Vagina (tissue), 2 donors: ENCODE results near the gene C6orf52. TPM values are rescaled to one million over a fixed set of nuclear protein-coding genes. Genes with fewer than 3 reads are reported as not detected.

Experiments
- DNase-seq, 2 donors: peaks; one replicate each; pipeline ENCODE4 v3.0.0-alpha.2; 2017; ENCODE audit errors: extremely low spot score in 2 of 2
- H3K27ac ChIP-seq: fragments of 200-600 bp; sonication (generic); one replicate; pipeline ENCODE4 v1.5.1; 2019
- H3K27me3 ChIP-seq: fragments of 200-600 bp; sonication (generic); one replicate; pipeline ENCODE4 v1.5.1; 2019
- H3K36me3 ChIP-seq, 2 donors: fragments of 200-600 bp; sonication (generic); one replicate each; pipeline ENCODE4 v1.5.1; 2017 to 2019
- H3K4me1 ChIP-seq: fragments of 200-600 bp; sonication (generic); one replicate; pipeline ENCODE4 v1.5.1; 2019
- H3K4me3 ChIP-seq, 2 donors: fragments of 200-600 bp; sonication (generic); 1 replicate in 1 of 2; 2 replicates in 1 of 2; pipeline ENCODE4 v1.5.1; 2016 to 2019
- H3K9me3 ChIP-seq: fragments of 200-600 bp; sonication (generic); one replicate; pipeline ENCODE4 v1.5.1; 2019
- POLR2A ChIP-seq, 2 donors: fragments of 450-650 bp; IDR thresholded peaks; one replicate each; pipeline ENCODE4 v1.6.1; 2017; ENCODE audit warnings: antibody characterized with exemption in 2 of 2, mild to moderate bottlenecking in 2 of 2, moderate library complexity in 2 of 2
- POLR2AphosphoS5 ChIP-seq, 2 donors: sonication (generic); formaldehyde crosslinking; IDR thresholded peaks; one replicate each; pipeline ENCODE4 v1.9.0; 2017; ENCODE audit warnings: antibody characterized with exemption in 2 of 2, mild to moderate bottlenecking in 2 of 2, low read depth in 1 of 2; ENCODE audit not compliant: insufficient read depth in 1 of 2
- intact Hi-C: fragments of 100-400 bp; cut with DNase I; formaldehyde crosslinking; loops from one replicate; pipeline ENCODE4 v1.15.1; 2023
- total RNA-seq: library from RNA; depleted of rRNA; stranded (reverse); fragments of >200 nt; gene quantifications from one replicate; pipeline ENCODE4 v1.2.3, GENCODE V29; 2016
- TF ChIP-seq, protein P1 (sequence below), 3 experiments: fragments of 450-650 bp in 2 of 3; fragments of 200-600 bp in 1 of 3; sonication (generic) in 1 of 3; IDR thresholded peaks; one replicate each; pipeline ENCODE4 v1.5.1; 2017 to 2019; ENCODE audit warnings: antibody characterized with exemption in 3 of 3, mild to moderate bottlenecking in 2 of 3, moderate library complexity in 2 of 3

The C6orf52 gene
- total RNA-seq, 1 donor from 2014 or later = not detected

GRCh38 chr6:10725044-10725443, 30.6 kb upstream of the C6orf52 start:
- peaks cover 50% of the 10 kb centered on the region for H3K4me1 ChIP-seq
- no peak overlapping the region for H3K4me3 ChIP-seq
- intact Hi-C loops = no loop called here
- no peaks in the 10 kb centered on the region for H3K27me3 ChIP-seq
- H3K36me3 ChIP-seq = peaks cover 0 to 35% of the 10 kb centered on the region in 2 donors
- no peak for DNase-seq
- no peak overlapping the region for H3K27ac ChIP-seq
- TF ChIP-seq, protein P1, sequence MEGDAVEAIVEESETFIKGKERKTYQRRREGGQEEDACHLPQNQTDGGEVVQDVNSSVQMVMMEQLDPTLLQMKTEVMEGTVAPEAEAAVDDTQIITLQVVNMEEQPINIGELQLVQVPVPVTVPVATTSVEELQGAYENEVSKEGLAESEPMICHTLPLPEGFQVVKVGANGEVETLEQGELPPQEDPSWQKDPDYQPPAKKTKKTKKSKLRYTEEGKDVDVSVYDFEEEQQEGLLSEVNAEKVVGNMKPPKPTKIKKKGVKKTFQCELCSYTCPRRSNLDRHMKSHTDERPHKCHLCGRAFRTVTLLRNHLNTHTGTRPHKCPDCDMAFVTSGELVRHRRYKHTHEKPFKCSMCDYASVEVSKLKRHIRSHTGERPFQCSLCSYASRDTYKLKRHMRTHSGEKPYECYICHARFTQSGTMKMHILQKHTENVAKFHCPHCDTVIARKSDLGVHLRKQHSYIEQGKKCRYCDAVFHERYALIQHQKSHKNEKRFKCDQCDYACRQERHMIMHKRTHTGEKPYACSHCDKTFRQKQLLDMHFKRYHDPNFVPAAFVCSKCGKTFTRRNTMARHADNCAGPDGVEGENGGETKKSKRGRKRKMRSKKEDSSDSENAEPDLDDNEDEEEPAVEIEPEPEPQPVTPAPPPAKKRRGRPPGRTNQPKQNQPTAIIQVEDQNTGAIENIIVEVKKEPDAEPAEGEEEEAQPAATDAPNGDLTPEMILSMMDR (IDR thresholded peaks at IDR 0.05) = no peak
- TF ChIP-seq POLR2AphosphoS5 (IDR thresholded peaks at IDR 0.05; ENCODE audit: insufficient read depth in 1 of 2, low read depth in 1 of 2) (no peak), POLR2A (IDR thresholded peaks at IDR 0.05) (no peak)
- H3K9me3 ChIP-seq = no peaks in the 10 kb centered on the region

DNA sequence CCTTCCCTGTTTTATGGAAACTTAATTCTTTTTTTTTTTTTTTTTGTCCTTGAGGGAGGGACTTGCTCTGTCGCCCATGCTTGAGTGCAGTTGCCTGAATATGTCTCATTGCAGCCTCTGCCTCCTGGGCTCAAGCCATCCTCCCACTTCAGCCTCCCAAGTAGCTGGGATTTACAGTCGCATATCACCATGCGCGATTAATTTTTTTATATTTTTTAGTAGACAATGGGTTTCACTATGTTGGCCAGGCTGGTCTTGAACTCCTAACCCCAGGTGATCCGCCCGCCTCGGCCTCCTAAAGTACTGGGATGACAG, 29.1 kb upstream of the C6orf52 start:
- no peak for DNase-seq
- Histone ChIP-seq H3K4me3 (peak overlapping the region; percentile 74 to 82), H3K36me3 (peaks cover 0 to 20% of the 10 kb centered on the region in 2 donors), H3K4me1 (peaks cover 50% of the 10 kb centered on the region), H3K27ac (peak overlapping the region; percentile 85), H3K9me3 (no peaks in the 10 kb centered on the region), H3K27me3 (no peaks in the 10 kb centered on the region)
- TF ChIP-seq POLR2AphosphoS5 (IDR thresholded peaks at IDR 0.05; ENCODE audit: insufficient read depth in 1 of 2, low read depth in 1 of 2) (no peak), POLR2A (IDR thresholded peaks at IDR 0.05) (no peak)
- TF ChIP-seq, protein P1 (IDR thresholded peaks at IDR 0.05) = no peak
- intact Hi-C loops = loop anchor here (2.0 kb wide), 1 partner anchor 23 kb away; the partner anchor contains the start of gene TMEM14B

- Histone ChIP-seq H3K36me3 (peaks cover 0 to 15% of the 10 kb centered on the region in 2 donors), H3K27me3 (no peaks in the 10 kb centered on the region), H3K4me3 (peak within 1 kb of the TSS; percentile 74 to 82), H3K27ac (peak within 1 kb of the TSS; percentile 85), H3K4me1 (peaks cover 50% of the 10 kb centered on the region), H3K9me3 (no peaks in the 10 kb centered on the region)
- intact Hi-C loops = loop anchor here (2.0 kb wide), 1 partner anchor 24 kb away; the partner anchor contains the start of gene TMEM14B
- peak in 1 of 2 donors; percentile 98 for DNase-seq
- peak in 1 of 2 donors; percentile 69 for TF ChIP-seq POLR2A (IDR thresholded peaks at IDR 0.05)
- TF ChIP-seq, protein P1 (IDR thresholded peaks at IDR 0.05) = no peak
- TF ChIP-seq POLR2AphosphoS5 (IDR thresholded peaks at IDR 0.05; ENCODE audit: insufficient read depth in 1 of 2, low read depth in 1 of 2) = peak; percentile 92 to 94
These were observed 28.6 kb upstream of the C6orf52 start, which contains the start of gene TMEM14C for GRCh38 chr6:10722820-10723566. TMEM14C (plus strand) TSS chr6:10723070; CDS start chr6:10724614, 1,544 bp downstream.

GRCh38 chr6:10722570-10722819, 28.1 kb upstream of the C6orf52 start:
- no peaks in the 10 kb centered on the region for H3K9me3 ChIP-seq
- H3K4me1 ChIP-seq = peaks cover 50% of the 10 kb centered on the region
- H3K27me3 ChIP-seq = no peaks in the 10 kb centered on the region
- TF ChIP-seq POLR2AphosphoS5 (IDR thresholded peaks at IDR 0.05; ENCODE audit: insufficient read depth in 1 of 2, low read depth in 1 of 2) (no peak), POLR2A (IDR thresholded peaks at IDR 0.05) (no peak)
- TF ChIP-seq, protein P1 (IDR thresholded peaks at IDR 0.05) = no peak
- H3K36me3 ChIP-seq = peaks cover 0 to 15% of the 10 kb centered on the region in 2 donors
- H3K27ac ChIP-seq = peak overlapping the region; percentile 85
- peak overlapping the region; percentile 74 to 82 for H3K4me3 ChIP-seq
- no peak for DNase-seq
- intact Hi-C loops = loop anchor here (2.0 kb wide), 1 partner anchor 24 kb away; the partner anchor contains the start of gene TMEM14B
